ENCODE results near the gene SLC8A1. TPM values are rescaled to one million over a fixed set of nuclear protein-coding genes. Genes with fewer than 3 reads are reported as not detected.

SLC8A1 gene
- total and polyA plus RNA-seq, 8 donors, result 5.4 to 39.7 (median 6.6) TPM

DNA sequence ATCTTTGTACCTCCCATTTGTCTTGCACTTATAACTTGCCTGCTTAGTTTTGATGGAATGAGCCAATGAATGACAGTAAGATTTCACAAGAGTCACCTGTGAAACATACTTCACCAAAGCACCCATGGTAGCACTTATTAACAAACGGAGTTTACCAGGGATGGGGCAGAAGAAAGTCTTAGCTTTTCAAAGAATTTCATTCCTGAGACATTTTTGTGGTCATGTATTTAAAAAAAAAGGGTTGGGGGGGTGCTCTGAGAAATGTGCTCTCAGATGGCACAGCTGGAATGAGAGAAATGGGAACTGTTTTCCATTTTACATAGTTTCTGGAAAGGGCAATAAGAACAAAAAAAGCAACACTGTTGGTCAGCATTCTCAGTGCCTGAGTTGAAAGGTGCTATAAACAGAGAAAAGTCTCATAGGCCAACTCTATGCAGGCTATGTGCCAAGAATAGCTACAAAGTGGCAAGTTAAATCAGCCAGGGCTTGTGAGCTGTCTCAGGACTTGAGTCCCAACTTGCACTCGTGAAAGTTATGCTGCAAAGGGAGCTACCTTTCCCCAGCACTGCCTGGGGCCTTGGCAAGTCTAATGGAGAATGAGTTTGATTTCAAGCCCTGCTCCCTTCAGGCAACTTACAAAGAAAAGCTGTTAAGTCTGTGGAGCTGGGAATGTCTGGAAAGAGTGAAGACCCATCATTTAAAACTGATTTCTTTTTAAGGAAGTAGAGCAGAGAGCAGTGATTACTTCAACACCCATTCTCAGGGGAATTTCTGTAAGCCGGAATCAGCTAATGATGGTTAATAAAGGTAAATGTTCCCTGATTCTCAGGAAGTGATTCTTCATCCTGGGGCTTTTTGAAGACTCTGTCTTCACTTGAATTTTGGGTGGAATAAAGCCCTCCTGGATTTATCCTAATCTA lies 170.6 kb downstream of the SLC8A1 start:
- peaks cover 0 to 7% of the 10 kb centered on the region in 2 donors for H3K4me1 ChIP-seq
- no peak overlapping the region for H3K4me3 ChIP-seq
- H3K27me3 ChIP-seq, result no peaks in the 10 kb centered on the region
- no peak for DNase-seq
- TF ChIP-seq, protein P1, sequence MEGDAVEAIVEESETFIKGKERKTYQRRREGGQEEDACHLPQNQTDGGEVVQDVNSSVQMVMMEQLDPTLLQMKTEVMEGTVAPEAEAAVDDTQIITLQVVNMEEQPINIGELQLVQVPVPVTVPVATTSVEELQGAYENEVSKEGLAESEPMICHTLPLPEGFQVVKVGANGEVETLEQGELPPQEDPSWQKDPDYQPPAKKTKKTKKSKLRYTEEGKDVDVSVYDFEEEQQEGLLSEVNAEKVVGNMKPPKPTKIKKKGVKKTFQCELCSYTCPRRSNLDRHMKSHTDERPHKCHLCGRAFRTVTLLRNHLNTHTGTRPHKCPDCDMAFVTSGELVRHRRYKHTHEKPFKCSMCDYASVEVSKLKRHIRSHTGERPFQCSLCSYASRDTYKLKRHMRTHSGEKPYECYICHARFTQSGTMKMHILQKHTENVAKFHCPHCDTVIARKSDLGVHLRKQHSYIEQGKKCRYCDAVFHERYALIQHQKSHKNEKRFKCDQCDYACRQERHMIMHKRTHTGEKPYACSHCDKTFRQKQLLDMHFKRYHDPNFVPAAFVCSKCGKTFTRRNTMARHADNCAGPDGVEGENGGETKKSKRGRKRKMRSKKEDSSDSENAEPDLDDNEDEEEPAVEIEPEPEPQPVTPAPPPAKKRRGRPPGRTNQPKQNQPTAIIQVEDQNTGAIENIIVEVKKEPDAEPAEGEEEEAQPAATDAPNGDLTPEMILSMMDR (IDR thresholded peaks at IDR 0.05), result no peak
- H3K27ac ChIP-seq, result peak overlapping the region in 1 of 2 donors; percentile 50
- no peaks in the 10 kb centered on the region for H3K36me3 ChIP-seq
- H3K9me3 ChIP-seq, result no peaks in the 10 kb centered on the region
- ATAC-seq, result no peak
- intact Hi-C loops (cut with DNase I), result no loop called here

DNA sequence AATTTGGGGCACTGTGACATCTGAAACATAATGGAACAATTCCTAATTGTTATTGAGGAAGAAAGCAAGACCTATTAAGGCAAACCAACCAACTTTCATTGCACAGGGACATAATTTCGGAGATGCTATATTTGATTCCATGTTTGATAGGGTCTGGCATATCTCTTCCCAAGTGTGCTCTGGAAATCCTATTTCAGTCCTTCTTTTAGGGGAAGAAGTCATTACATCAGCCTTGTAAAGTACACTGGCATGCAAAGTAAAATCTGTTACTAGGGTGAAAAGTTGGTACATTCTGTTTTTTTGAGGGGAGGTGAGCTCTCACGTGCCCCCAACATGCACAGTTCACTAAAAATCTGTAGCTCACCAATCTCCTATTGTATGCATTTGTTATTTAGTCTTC lies 172.4 kb downstream of the SLC8A1 start:
- no peaks in the 10 kb centered on the region for H3K9me3 ChIP-seq
- H3K4me1 ChIP-seq, result peaks cover 0 to 7% of the 10 kb centered on the region in 2 donors
- intact Hi-C loops (cut with DNase I), result no loop called here
- TF ChIP-seq, protein P1 (IDR thresholded peaks at IDR 0.05), result no peak
- H3K27me3 ChIP-seq, result no peaks in the 10 kb centered on the region
- H3K4me3 ChIP-seq, result no peak overlapping the region
- no peak for ATAC-seq
- H3K36me3 ChIP-seq, result no peaks in the 10 kb centered on the region
- DNase-seq, result no peak
- H3K27ac ChIP-seq, result no peak overlapping the region

DNA sequence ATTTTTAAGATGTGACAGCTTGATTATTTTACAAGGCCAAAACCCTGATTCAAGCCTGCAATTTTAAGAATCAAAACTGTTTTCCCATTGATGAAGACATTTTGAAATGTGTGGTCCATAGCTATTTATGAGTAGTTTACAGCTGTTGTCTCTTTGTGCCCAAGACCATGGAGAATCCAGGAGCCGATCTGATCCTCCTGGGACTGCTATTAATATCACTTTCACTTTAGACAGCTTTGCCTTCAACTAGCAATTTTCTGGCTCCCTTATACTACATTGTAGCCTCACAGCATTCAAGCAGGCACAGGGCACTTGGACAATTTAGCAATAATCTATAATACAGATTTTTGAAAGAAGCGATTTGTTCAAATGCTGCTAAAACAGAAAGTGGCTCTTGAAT lies 172.9 kb downstream of the SLC8A1 start:
- Histone ChIP-seq H3K36me3 (no peaks in the 10 kb centered on the region), H3K4me1 (peaks cover 0 to 7% of the 10 kb centered on the region in 2 donors), H3K4me3 (no peak overlapping the region), H3K9me3 (no peaks in the 10 kb centered on the region), H3K27me3 (no peaks in the 10 kb centered on the region), H3K27ac (no peak overlapping the region)
- DNase-seq, result no peak
- ATAC-seq, result no peak
- intact Hi-C loops (cut with DNase I), result no loop called here
- TF ChIP-seq, protein P1 (IDR thresholded peaks at IDR 0.05), result no peak

DNA sequence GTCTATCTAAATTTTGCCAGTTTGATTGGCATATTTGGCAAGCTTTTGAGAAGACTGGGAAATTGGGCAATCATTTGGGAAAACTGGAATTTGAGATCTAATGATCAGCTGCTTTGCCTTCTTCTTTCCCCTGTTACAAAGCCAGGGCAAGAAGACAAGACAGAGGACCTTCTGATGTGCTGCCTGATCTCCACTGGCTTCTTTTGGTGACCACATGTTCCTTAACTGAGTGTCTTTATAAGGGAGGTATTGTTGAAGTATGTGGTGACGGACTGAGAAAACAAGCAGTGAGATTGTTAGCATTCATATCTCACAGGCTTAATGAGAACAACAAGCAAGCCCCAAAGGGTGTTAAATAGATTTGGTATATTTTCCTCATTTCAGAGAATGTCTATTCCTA lies 175.8 kb downstream of the SLC8A1 start:
- H3K27ac ChIP-seq, result no peak overlapping the region
- intact Hi-C loops (cut with DNase I), result no loop called here
- TF ChIP-seq, protein P1 (IDR thresholded peaks at IDR 0.05), result no peak
- no peak for DNase-seq
- H3K4me1 ChIP-seq, result peaks cover 0 to 4% of the 10 kb centered on the region in 2 donors
- H3K9me3 ChIP-seq, result no peaks in the 10 kb centered on the region
- H3K36me3 ChIP-seq, result no peaks in the 10 kb centered on the region
- no peaks in the 10 kb centered on the region for H3K27me3 ChIP-seq
- no peak for ATAC-seq
- no peak overlapping the region for H3K4me3 ChIP-seq

DNA sequence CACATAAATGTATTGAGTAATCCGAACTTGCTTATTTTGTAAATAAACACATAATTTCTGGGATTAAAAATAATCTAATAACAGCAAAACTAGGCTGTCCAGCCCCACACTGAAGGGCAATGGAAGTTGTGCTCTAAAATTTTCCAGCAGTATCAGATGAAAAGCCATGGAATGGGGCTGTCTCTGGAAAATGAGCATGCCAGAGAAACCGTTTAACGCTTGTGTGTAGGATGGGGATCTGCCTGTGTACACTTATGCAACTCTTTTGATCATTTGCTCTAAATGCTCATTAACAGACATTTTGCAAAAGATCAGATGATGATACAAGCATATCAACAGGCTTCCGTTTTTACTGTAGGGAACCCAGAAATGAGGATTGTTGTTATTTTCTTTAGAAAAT lies 177.6 kb downstream of the SLC8A1 start:
- Histone ChIP-seq H3K36me3 (no peaks in the 10 kb centered on the region), H3K4me1 (no peaks in the 10 kb centered on the region), H3K9me3 (no peaks in the 10 kb centered on the region), H3K27me3 (no peaks in the 10 kb centered on the region), H3K4me3 (no peak overlapping the region), H3K27ac (no peak overlapping the region)
- no peak for DNase-seq
- ATAC-seq, result no peak
- intact Hi-C loops (cut with DNase I), result no loop called here
- TF ChIP-seq, protein P1 (IDR thresholded peaks at IDR 0.05), result no peak

Data from left lung (tissue), 10 donors.